ENCODE results near the gene PAX4.

Gene PAX4

DNA sequence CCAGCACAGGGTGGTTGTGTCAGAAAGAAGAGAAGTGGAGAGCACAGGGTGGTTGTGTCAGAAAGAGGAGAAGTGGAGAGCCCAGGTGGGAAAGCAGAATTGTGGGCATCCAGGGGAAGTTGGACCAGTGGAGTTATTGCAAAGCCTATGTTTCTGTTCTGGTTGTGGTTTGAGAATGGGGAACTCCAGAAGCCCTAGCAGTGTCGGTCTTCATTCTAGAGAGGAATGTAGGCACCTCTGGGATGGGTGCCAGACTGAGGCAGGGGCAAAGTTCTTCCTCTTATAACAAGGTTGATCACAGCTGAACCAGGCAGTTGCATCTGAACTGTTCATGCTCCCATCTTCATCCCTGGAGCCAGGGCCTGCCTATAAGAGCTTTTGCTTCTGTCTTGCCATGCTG lies 23.5 kb downstream of the PAX4 start:
- H3K36me3 ChIP-seq: peaks cover 21% of the 10 kb centered on the region
- no peak overlapping the region for H3K4me3 ChIP-seq (ENCODE audit: low read depth in 1 of 2, low read length in 1 of 2)
- H3K4me1 ChIP-seq (ENCODE audit: control insufficient read depth in 1 of 2, insufficient read depth in 1 of 2, low read depth in 1 of 2, low read length in 1 of 2): peaks cover 31 to 35% of the 10 kb centered on the region in 2 experiments
- TF ChIP-seq, protein P1, sequence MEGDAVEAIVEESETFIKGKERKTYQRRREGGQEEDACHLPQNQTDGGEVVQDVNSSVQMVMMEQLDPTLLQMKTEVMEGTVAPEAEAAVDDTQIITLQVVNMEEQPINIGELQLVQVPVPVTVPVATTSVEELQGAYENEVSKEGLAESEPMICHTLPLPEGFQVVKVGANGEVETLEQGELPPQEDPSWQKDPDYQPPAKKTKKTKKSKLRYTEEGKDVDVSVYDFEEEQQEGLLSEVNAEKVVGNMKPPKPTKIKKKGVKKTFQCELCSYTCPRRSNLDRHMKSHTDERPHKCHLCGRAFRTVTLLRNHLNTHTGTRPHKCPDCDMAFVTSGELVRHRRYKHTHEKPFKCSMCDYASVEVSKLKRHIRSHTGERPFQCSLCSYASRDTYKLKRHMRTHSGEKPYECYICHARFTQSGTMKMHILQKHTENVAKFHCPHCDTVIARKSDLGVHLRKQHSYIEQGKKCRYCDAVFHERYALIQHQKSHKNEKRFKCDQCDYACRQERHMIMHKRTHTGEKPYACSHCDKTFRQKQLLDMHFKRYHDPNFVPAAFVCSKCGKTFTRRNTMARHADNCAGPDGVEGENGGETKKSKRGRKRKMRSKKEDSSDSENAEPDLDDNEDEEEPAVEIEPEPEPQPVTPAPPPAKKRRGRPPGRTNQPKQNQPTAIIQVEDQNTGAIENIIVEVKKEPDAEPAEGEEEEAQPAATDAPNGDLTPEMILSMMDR (IDR thresholded peaks at IDR 0.05): no peak
- no peaks in the 10 kb centered on the region for H3K9me3 ChIP-seq
- no peaks in the 10 kb centered on the region for H3K27me3 ChIP-seq
- H3K27ac ChIP-seq: peak overlapping the region; percentile 70

DNA sequence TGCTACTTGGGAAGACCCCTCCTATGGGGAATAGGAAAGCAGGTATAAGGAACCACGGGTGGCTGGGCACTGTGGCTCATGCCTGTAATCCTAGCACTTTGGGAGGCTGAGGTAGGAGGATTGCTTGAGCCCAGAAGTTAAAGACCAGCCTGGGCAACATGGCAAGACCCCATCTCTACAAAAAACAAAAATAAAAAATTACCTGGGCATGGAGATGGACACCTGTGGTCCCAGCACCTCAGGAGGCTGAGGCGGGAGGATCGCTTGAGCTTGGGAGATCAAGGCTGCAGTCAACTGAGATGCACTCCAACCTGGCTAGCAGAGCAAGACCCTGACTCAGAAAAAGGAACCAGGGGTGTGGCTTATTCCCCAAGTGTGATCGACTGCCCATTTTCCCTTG lies 25.4 kb downstream of the PAX4 start:
- no peak overlapping the region for H3K27ac ChIP-seq
- TF ChIP-seq, protein P1 (IDR thresholded peaks at IDR 0.05): no peak
- H3K27me3 ChIP-seq: no peaks in the 10 kb centered on the region
- no peaks in the 10 kb centered on the region for H3K9me3 ChIP-seq
- H3K4me1 ChIP-seq (ENCODE audit: control insufficient read depth in 1 of 2, insufficient read depth in 1 of 2, low read depth in 1 of 2, low read length in 1 of 2): peaks cover 45 to 49% of the 10 kb centered on the region in 2 experiments
- H3K36me3 ChIP-seq: peaks cover 21% of the 10 kb centered on the region
- no peak overlapping the region for H3K4me3 ChIP-seq (ENCODE audit: low read depth in 1 of 2, low read length in 1 of 2)

DNA sequence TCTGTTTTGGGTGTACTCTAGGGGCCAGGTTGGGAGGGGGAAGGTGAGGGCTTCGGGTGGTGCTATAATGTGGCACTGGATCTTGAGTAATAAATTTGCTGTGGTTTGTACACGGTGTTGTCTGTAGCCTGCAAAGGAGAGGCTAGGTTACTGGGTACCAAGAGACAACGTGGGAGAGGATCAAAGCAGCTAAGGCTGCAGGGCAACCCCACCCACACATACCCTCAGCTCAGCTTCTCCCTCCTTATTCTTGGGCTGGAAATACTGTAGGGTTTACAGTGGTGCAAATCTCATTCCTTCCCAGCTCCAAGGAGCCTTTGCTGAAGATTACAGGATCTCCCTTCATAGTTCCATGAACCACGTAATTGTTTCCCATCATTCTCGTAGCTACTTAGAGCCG lies 26.4 kb downstream of the PAX4 start:
- H3K9me3 ChIP-seq: no peaks in the 10 kb centered on the region
- H3K27ac ChIP-seq: no peak overlapping the region
- TF ChIP-seq, protein P1 (IDR thresholded peaks at IDR 0.05): no peak
- peaks cover 47 to 53% of the 10 kb centered on the region in 2 experiments for H3K4me1 ChIP-seq (ENCODE audit: control insufficient read depth in 1 of 2, insufficient read depth in 1 of 2, low read depth in 1 of 2, low read length in 1 of 2)
- no peaks in the 10 kb centered on the region for H3K27me3 ChIP-seq
- H3K4me3 ChIP-seq (ENCODE audit: low read depth in 1 of 2, low read length in 1 of 2): no peak overlapping the region
- peaks cover 21% of the 10 kb centered on the region for H3K36me3 ChIP-seq

DNA sequence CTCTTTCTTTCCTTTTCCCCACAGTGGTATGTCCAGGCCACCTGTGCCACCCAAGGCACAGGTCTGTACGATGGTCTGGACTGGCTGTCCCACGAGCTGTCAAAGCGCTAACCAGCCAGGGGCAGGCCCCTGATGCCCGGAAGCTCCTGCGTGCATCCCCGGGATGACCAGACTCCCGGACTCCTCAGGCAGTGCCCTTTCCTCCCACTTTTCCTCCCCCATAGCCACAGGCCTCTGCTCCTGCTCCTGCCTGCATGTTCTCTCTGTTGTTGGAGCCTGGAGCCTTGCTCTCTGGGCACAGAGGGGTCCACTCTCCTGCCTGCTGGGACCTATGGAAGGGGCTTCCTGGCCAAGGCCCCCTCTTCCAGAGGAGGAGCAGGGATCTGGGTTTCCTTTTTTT lies 26.8 kb downstream of the PAX4 start:
- Histone ChIP-seq H3K4me1 (ENCODE audit: control insufficient read depth in 1 of 2, insufficient read depth in 1 of 2, low read depth in 1 of 2, low read length in 1 of 2) (peaks cover 48 to 53% of the 10 kb centered on the region in 2 experiments), H3K27me3 (no peaks in the 10 kb centered on the region), H3K4me3 (ENCODE audit: low read depth in 1 of 2, low read length in 1 of 2) (no peak overlapping the region), H3K36me3 (peaks cover 21% of the 10 kb centered on the region), H3K27ac (no peak overlapping the region), H3K9me3 (no peaks in the 10 kb centered on the region)
- TF ChIP-seq, protein P1 (IDR thresholded peaks at IDR 0.05): no peak

DNA sequence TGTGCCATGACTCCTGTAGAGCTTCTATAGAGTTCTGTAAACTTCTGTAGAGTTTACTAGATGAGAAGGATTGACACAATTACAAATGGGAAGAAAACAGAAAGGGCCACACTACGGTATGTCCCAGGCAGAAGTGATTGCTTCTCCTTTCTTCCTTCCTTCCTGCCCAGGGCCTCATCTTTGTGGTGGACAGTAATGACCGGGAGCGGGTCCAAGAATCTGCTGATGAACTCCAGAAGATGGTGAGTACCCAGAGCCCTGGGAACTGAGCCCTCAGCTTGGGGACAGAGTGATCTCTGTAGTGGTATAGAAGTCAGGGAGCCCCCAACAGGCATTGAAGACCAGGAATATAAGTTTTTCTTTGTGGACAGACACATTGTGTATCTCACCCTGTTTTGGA lies 28.0 kb downstream of the PAX4 start:
- H3K27ac ChIP-seq: peak overlapping the region; percentile 89

More for the DNA sequence above, 28.0 kb downstream of the PAX4 start:
- peak overlapping the region; percentile 80 to 98 for H3K4me3 ChIP-seq (ENCODE audit: low read depth in 1 of 2, low read length in 1 of 2)
- H3K4me1 ChIP-seq (ENCODE audit: control insufficient read depth in 1 of 2, insufficient read depth in 1 of 2, low read depth in 1 of 2, low read length in 1 of 2): peaks cover 49 to 54% of the 10 kb centered on the region in 2 experiments
- H3K36me3 ChIP-seq: peaks cover 21% of the 10 kb centered on the region
- H3K27me3 ChIP-seq: no peaks in the 10 kb centered on the region
- H3K9me3 ChIP-seq: no peaks in the 10 kb centered on the region
- TF ChIP-seq, protein P1 (IDR thresholded peaks at IDR 0.05): no peak
